Pancreas (tissue), 10 donors: Measurements from ENCODE around the gene C16orf54. TPM values are rescaled to one million over a fixed set of nuclear protein-coding genes. Genes with fewer than 3 reads are reported as not detected.
"Not testable (repeated sequence)": the region's sequence is repeated elsewhere in the genome, so short reads cannot be mapped to it uniquely, and the experiment has no call there.

Experiments used
- ATAC-seq, 4 donors: fragments of 200-7000 bp; cut with Tn5 transposase; one replicate each; pipeline versions ENCODE4 v1.8.0 to v1.9.1; 2020; ENCODE audit warnings: mild to moderate bottlenecking in 4 of 4, moderate library complexity in 4 of 4
- DNase-seq, 6 donors: peaks; one replicate each; pipeline ENCODE4 v3.0.0-alpha.2; 2020
- FAIRE-seq: peaks from 2 replicates; lab custom pipeline; 2012; peaks lifted over from hg19 to GRCh38; lab: Jason Lieb, UNC
- H3K27ac ChIP-seq, 4 donors: fragments of 200-600 bp; sonication (generic); 1 replicate in 3 of 4; 2 replicates in 1 of 4; pipeline versions ENCODE4 v1.5.0 to v1.8.0; 2020
- H3K27me3 ChIP-seq, 4 donors: fragments of 200-600 bp; one replicate each; pipeline ENCODE4 v1.8.0; 2021
- H3K36me3 ChIP-seq, 3 donors: fragments of 200-600 bp; sonication (generic) in 1 of 3; one replicate each; pipeline versions ENCODE4 v1.5.0 to v1.8.0; 2020 to 2021
- H3K4me1 ChIP-seq, 3 donors: fragments of 200-600 bp; one replicate each; pipeline ENCODE4 v1.8.0; 2021
- H3K4me3 ChIP-seq, 4 donors: fragments of 200-600 bp; sonication (generic) in 2 of 4; one replicate each; pipeline versions ENCODE4 v1.5.0 to v1.8.0; 2020 to 2021
- H3K9me3 ChIP-seq, 4 donors: fragments of 200-600 bp; one replicate each; pipeline ENCODE4 v1.8.0; 2021
- WGBS, 2 donors: extraction: QIAGEN DNeasy Blood & Tissue Kit; methylation state at CpG; one replicate each; pipeline ENCODE4 v1.1.7; 2013; 5-methylcytosine and 5-hydroxymethylcytosine counted together
- intact Hi-C, 3 donors: fragments of 100-400 bp; cut with DNase I; formaldehyde crosslinking; loops; one replicate each; pipeline versions ENCODE4 v1.11.1 to v1.14.2; 2022
- polyA plus RNA-seq, 2 donors: library from polyadenylated mRNA; stranded (reverse); fragments of 200-250 nt; gene quantifications; one replicate each; pipeline ENCODE4 v1.2.3, GENCODE V29; 2013
- total RNA-seq, 6 donors: library from RNA; stranded (reverse); fragmentation: NEBNext Ultra II Directional in 4 of 6; extraction: Animal tissue kit (Norgen Biotek cat#: 25700) in 4 of 6; gene quantifications; one replicate each; pipeline versions ENCODE4 v1.2.1 to v1.2.4, GENCODE V29; 2021 to 2023
- TF ChIP-seq, protein P1 (sequence below), 4 donors: fragments of 200-600 bp; sonication (generic) in 3 of 4; IDR thresholded peaks; one replicate each; pipeline versions ENCODE4 v1.5.0 to v1.8.0; 2021; ENCODE audit warnings: antibody characterized with exemption in 4 of 4
- donor health status: healthy with polysubstance abuse.
- donor health status: DM: no; HTN: no; CAD: no; lungs with moderate emphysema.
- donor health status: DM: no; HTN: no; CAD: no.
- donor health status: control.
- donor health status: control.
- donor health status: Bipolar disorder and iron deficiency.
- donor health status: DM: yes; HTN: yes; CAD: no.
- donor health status: DM: no; HTN: no; CAD: no.
- donor health status: DM: no; HTN: no; CAD: no.
- donor health status: DM: yes; HTN: yes; CAD: no.

C16orf54 gene
- total and polyA plus RNA-seq, 8 donors, result 0.23 to 1.5 (median 0.26) TPM; not detected in 1

DNA sequence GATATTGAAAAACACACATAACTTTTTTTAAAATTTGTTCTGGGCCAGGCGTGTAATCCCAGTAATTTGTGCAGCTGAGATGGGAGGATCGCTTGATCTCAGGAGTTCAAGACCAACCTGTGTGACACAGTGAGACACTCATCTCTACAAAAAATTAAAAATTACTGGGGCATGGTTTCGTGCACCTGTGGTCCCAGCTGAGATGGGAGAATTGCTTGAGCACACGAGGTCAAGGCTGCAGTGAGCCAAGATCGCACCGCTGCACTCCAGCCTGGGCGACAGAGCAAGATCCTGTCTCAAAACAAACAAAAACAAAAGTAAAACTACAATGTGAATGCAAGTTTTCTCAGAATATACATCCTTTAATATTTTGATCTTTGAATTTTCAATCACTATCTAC, 15.1 kb downstream of the C16orf54 start:
- Histone ChIP-seq H3K4me3 (no peak overlapping the region), H3K36me3 (no peaks in the 10 kb centered on the region), H3K27ac (no peak overlapping the region), H3K9me3 (no peaks in the 10 kb centered on the region), H3K27me3 (no peaks in the 10 kb centered on the region), H3K4me1 (peaks cover 0 to 5% (median 0%) of the 10 kb centered on the region in 3 donors)
- ATAC-seq, result no peak
- FAIRE-seq, result no peak
- intact Hi-C loops, result no loop called here
- 61 to 63% methylated on average over 7 of the region's 7 CpGs for WGBS, 2 donors
- TF ChIP-seq, protein P1, sequence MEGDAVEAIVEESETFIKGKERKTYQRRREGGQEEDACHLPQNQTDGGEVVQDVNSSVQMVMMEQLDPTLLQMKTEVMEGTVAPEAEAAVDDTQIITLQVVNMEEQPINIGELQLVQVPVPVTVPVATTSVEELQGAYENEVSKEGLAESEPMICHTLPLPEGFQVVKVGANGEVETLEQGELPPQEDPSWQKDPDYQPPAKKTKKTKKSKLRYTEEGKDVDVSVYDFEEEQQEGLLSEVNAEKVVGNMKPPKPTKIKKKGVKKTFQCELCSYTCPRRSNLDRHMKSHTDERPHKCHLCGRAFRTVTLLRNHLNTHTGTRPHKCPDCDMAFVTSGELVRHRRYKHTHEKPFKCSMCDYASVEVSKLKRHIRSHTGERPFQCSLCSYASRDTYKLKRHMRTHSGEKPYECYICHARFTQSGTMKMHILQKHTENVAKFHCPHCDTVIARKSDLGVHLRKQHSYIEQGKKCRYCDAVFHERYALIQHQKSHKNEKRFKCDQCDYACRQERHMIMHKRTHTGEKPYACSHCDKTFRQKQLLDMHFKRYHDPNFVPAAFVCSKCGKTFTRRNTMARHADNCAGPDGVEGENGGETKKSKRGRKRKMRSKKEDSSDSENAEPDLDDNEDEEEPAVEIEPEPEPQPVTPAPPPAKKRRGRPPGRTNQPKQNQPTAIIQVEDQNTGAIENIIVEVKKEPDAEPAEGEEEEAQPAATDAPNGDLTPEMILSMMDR (IDR thresholded peaks at IDR 0.05), result no peak
- no peak for DNase-seq

DNA sequence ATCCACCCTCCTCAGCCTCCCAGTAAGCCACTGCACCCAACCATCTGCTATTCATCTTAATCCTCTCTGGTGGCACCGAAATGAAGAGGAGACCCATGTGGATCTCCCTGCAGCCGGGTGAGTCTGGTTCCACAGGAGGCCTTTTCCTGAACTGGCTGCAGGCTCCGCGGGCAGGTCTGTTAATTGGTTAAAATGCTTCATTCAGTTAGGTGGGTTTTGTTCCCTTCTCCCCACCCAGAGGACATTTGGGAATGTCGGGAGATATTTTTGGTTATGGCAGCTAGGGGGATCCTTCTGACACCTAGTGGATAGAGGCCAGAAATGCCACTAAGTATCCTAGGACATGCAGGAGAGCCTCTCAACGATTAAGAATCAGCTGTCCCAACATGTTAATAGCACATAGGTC, 16.7 kb downstream of the C16orf54 start:
- Histone ChIP-seq H3K36me3 (no peaks in the 10 kb centered on the region), H3K4me3 (no peak overlapping the region), H3K27me3 (no peaks in the 10 kb centered on the region), H3K9me3 (no peaks in the 10 kb centered on the region), H3K4me1 (peaks cover 0 to 5% (median 0%) of the 10 kb centered on the region in 3 donors), H3K27ac (no peak overlapping the region)
- intact Hi-C loops, result no loop called here
- ATAC-seq, result peak in 3 of 4 donors; percentile 54 to 76 (median 68)
- no peak for FAIRE-seq
- TF ChIP-seq, protein P1 (IDR thresholded peaks at IDR 0.05), result peak in 2 of 4 donors; percentile 29 to 30
- 48 to 50% methylated on average over 6 of the region's 6 CpGs for WGBS, 2 donors
- no peak for DNase-seq

DNA sequence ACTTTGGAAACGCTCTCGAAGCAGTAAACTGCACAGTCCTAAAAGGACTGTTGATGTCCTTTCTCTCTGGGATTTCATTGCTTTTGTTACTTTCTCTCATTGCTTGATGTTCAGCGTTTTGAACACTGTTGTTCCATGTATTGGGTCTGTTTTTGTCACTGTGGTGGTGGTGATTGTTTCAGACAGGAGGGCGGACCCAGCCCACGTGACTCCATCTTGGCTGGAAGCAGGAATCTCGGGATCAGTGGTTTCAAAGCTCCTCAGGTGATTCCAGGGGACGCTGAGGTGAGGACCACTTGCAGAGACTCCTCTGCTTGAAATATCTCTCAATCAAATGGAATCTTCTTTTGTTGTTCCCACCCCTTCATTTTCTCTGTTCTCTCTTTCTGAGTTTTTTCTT, 18.3 kb downstream of the C16orf54 start:
- no peaks in the 10 kb centered on the region for H3K27me3 ChIP-seq
- H3K36me3 ChIP-seq, result no peaks in the 10 kb centered on the region
- H3K27ac ChIP-seq, result no peak overlapping the region
- peaks cover 0 to 5% (median 0%) of the 10 kb centered on the region in 3 donors for H3K4me1 ChIP-seq
- WGBS, 2 donors, result 81 to 87% methylated on average over 7 of the region's 7 CpGs
- TF ChIP-seq, protein P1 (IDR thresholded peaks at IDR 0.05), result no peak
- H3K9me3 ChIP-seq, result no peaks in the 10 kb centered on the region
- ATAC-seq, result no peak
- intact Hi-C loops, result no loop called here
- no peak overlapping the region for H3K4me3 ChIP-seq
- FAIRE-seq, result no peak
- DNase-seq, result peak in 1 of 6 donors; percentile 21

DNA sequence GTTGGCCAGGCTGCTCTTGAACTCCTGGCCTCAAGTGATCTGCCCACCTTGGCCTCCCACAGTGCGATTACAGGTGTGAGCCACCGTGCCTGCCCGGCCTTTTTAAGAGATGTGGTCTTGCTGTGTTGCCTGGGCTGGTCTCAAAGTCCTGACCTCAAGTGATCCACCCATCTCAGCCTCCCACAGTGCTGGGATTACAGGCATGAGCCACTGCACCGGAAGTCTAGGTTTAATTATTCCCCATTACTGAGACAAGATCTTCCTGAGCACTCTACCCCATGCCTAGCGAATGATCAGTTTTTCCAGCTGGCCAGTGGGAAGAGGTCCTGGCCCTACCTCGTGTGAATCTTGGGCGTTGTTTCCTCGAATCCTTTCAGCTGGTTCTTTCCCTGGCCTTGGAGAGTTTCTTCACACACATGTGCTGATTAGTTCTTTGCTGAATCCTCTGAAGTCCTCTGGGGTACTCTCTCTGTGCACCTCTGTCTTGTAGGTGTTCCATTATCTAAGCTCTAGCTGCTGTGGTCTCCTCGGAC, 18.9 kb downstream of the C16orf54 start:
- no peak overlapping the region for H3K27ac ChIP-seq
- DNase-seq, result peak in 1 of 6 donors; percentile 23
- TF ChIP-seq, protein P1 (IDR thresholded peaks at IDR 0.05), result no peak
- intact Hi-C loops, result no loop called here
- no peaks in the 10 kb centered on the region for H3K36me3 ChIP-seq
- 52 to 55% methylated on average over 9 of the region's 9 CpGs for WGBS, 2 donors
- FAIRE-seq, result no peak
- H3K27me3 ChIP-seq, result no peaks in the 10 kb centered on the region
- H3K9me3 ChIP-seq, result no peaks in the 10 kb centered on the region
- peaks cover 0 to 5% (median 0%) of the 10 kb centered on the region in 3 donors for H3K4me1 ChIP-seq
- ATAC-seq, result peak; percentile 50 to 73 (median 64)
- no peak overlapping the region for H3K4me3 ChIP-seq

DNA sequence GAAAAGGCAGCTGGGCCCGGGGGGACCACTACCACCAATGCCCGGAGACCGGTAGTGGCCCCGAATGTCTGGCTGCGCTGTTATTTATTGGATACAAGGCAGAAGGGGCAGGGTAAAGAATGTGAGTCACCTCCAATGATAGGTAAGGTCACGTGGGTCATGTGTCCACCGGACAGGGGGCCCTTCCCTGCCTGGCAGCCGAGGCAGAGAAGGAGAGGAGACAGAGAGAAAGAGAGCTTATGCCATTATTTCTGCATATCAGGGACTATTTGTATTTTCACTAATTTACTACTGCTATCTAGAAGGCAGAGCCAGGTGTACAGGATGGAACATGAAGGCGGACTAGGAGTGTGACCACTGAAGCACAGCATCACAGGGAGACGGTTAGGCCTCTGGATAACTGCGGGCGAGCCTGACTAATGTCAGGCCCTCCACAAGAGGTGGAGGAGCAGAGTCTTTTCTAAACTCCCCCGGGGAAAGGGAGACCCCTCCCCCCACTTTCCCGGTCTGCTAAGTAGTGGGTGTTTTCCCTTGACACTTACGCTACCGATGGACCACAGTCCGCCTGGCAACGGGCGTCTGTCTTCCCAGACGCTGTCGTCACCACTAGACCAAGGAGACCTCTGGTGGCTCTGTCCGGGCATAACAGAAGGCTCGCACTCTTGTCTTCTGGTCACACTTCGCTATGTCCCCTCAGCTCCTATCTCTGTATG, 24.5 kb downstream of the C16orf54 start:
- H3K27ac ChIP-seq, FAIRE-seq, H3K4me3 ChIP-seq, H3K9me3 ChIP-seq, intact Hi-C loops, H3K36me3 ChIP-seq, H3K4me1 ChIP-seq, H3K27me3 ChIP-seq: not testable (repeated sequence)
- TF ChIP-seq, protein P1 (IDR thresholded peaks at IDR 0.05), result peak in 3 of 4 donors; percentile 26 to 48 (median 31)
- DNase-seq (peak; percentile 62 to 85 (median 72)), ATAC-seq (peak; percentile 76 to 98 (median 94))
- 40 to 41% methylated on average over 21 to 23 of the region's 24 CpGs for WGBS, 2 donors
